HepG2 (cell line): ENCODE measurements around the gene RTN4. TPM values are rescaled to one million over a fixed set of nuclear protein-coding genes. Genes with fewer than 3 reads are reported as not detected.

Source experiments
- AHDC1 ChIP-seq: sonication (generic); formaldehyde crosslinking; IDR thresholded peaks from 2 replicates; pipeline ENCODE4 v1.5.1; 2020; ENCODE audit warnings: mild to moderate bottlenecking, missing genetic modification reagents, borderline replicate concordance
- KDM1A ChIP-seq: IDR thresholded peaks from 2 replicates; pipeline ENCODE4 v1.6.1; 2016; ENCODE audit warnings: missing compliant biosample characterization
- MIER3 ChIP-seq: IDR thresholded peaks from 2 replicates; pipeline ENCODE4 v1.6.1; 2016; ENCODE audit warnings: missing compliant biosample characterization, borderline replicate concordance
- PHF21A ChIP-seq: sonication (generic); formaldehyde crosslinking; IDR thresholded peaks from 2 replicates; pipeline ENCODE4 v1.5.0; 2020; ENCODE audit warnings: mild to moderate bottlenecking, missing genetic modification reagents
- POLR2G ChIP-seq: fragments of 200-400 bp; formaldehyde crosslinking; IDR thresholded peaks from 2 replicates; pipeline ENCODE4 v1.6.1; 2018; ENCODE audit warnings: mild to moderate bottlenecking, low read depth, low read length, moderate library complexity
- SMAD1 ChIP-seq: sonication (generic); formaldehyde crosslinking; IDR thresholded peaks from 2 replicates; pipeline ENCODE4 v1.4.0; 2020; ENCODE audit warnings: missing genetic modification reagents, low read depth, mild to moderate bottlenecking, borderline replicate concordance
- TCF12 ChIP-seq, 2 experiments: fragments of 450-650 bp in 1 of 2; sonication (generic) in 1 of 2; formaldehyde crosslinking in 1 of 2; IDR thresholded peaks; 2 replicates each; pipeline versions ENCODE4 v1.6.1 to v1.8.0; 2017 to 2022; ENCODE audit warnings: antibody characterized with exemption in 1 of 2, mild to moderate bottlenecking in 1 of 2, missing genetic modification reagents in 1 of 2, moderate library complexity in 1 of 2
- ZKSCAN5 ChIP-seq: sonication (generic); formaldehyde crosslinking; IDR thresholded peaks from 2 replicates; pipeline ENCODE4 v1.5.1; 2020; ENCODE audit warnings: mild to moderate bottlenecking, missing genetic modification reagents
- ZNF550 ChIP-seq: sonication (generic); formaldehyde crosslinking; IDR thresholded peaks from 2 replicates; pipeline ENCODE4 v1.4.0; 2020; ENCODE audit warnings: mild to moderate bottlenecking, missing genetic modification reagents, borderline replicate concordance
- ZNF891 ChIP-seq: sonication (generic); formaldehyde crosslinking; IDR thresholded peaks from 2 replicates; pipeline ENCODE4 v1.5.0; 2020; ENCODE audit warnings: mild to moderate bottlenecking, missing genetic modification reagents
- polyA plus RNA-seq, 8 experiments: library from polyadenylated mRNA; depleted of rRNA in 3 of 8; stranded (reverse) in 7 of 8; unstranded in 1 of 8; fragments of >200 nt; fragmentation: Illumina TruSeq in 4 of 8; extraction: Trizol in 4 of 8; gene quantifications; 2 replicates each; pipeline versions ENCODE4 v1.2.1 to v1.2.3, GENCODE V29; 2011 to 2016; ENCODE audit warnings: low read depth in 4 of 8, missing spikeins in 1 of 8, mixed read lengths in 1 of 8; ENCODE audit not compliant: insufficient read depth in 1 of 8
- total RNA-seq, 5 experiments: library from RNA; depleted of rRNA; stranded (reverse); fragments of >200 nt; fragmentation: Illumina TruSeq; extraction: Trizol; gene quantifications; 2 replicates each; pipeline ENCODE4 v1.2.3, GENCODE V29; 2016; ENCODE audit warnings: low read depth in 1 of 5
- TF ChIP-seq, protein P1 (sequence below), 2 experiments: sonication (generic) in 1 of 2; formaldehyde crosslinking in 1 of 2; IDR thresholded peaks; 2 replicates each; pipeline versions ENCODE4 v1.4.0 to v1.6.1; 2018 to 2020; ENCODE audit warnings: missing genetic modification reagents in 2 of 2, borderline replicate concordance in 1 of 2, low read depth in 1 of 2, mild to moderate bottlenecking in 1 of 2, missing biosample characterization in 1 of 2
- TF ChIP-seq, protein P2 (sequence below): sonication (generic); formaldehyde crosslinking; IDR thresholded peaks from 2 replicates; pipeline ENCODE4 v1.5.0; 2020; ENCODE audit warnings: mild to moderate bottlenecking, missing genetic modification reagents
- TF ChIP-seq, protein P3 (sequence below): sonication (generic); formaldehyde crosslinking; IDR thresholded peaks from 2 replicates; pipeline ENCODE4 v1.4.0; 2020; ENCODE audit warnings: mild to moderate bottlenecking, missing genetic modification reagents

Gene RTN4
- total and polyA plus RNA-seq, 2 of the 13 experiments (the other 11 are each of a cell fraction or from before 2014, with no cell fraction given), result 98.4 to 133 TPM

DNA sequence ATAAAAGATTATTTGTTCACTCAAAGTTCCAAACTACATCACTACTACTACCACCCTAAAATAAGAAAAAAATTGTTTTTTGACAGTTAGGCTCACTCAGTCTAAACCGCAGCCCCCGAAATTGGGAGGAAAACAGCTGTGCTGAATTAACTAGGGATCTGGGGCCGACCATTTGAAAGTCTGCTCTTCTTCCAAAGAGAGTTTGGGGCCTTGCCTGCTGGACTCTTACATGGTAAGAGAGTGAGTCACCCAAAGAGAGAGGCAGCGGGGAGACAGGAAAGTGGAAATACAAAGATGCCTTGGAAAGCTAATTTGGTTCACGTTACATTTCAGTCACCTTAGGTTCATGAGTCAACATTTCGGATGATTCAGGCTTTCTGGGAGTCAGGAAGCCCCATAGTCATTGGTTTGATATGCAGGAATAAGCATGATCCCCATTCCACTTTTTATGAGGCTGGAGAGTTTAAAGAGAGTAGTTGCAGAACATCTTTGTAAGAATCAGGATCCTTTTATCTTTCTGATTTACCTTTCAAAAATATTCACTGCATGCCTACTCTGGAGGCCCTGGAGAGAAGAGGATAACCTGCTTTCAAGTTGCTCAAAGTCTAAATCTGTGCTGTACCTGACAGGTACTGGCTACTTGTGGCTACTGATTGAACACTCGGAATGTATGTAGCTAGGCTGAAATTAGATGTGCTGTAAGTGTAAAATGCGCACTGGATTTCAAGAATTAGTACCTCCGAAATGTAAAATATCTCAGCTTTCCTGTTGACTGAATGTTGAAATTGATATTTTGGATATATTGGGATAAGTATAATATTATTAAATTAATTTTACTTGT, 995 bp upstream of the RTN4 start (continued):
- TF ChIP-seq, protein P1, sequence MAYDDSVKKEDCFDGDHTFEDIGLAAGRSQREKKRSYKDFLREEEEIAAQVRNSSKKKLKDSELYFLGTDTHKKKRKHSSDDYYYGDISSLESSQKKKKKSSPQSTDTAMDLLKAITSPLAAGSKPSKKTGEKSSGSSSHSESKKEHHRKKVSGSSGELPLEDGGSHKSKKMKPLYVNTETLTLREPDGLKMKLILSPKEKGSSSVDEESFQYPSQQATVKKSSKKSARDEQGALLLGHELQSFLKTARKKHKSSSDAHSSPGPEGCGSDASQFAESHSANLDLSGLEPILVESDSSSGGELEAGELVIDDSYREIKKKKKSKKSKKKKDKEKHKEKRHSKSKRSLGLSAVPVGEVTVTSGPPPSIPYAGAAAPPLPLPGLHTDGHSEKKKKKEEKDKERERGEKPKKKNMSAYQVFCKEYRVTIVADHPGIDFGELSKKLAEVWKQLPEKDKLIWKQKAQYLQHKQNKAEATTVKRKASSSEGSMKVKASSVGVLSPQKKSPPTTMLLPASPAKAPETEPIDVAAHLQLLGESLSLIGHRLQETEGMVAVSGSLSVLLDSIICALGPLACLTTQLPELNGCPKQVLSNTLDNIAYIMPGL (CRISPR knock-in tag; IDR thresholded peaks at IDR 0.05; ENCODE audit: borderline replicate concordance in 1 of 2, low read depth in 1 of 2), result 0 out of 4 replicates have a peak, but pooled peaks of 1 of the 2 experiments have one; percentile 9
- TF ChIP-seq MIER3 (CRISPR knock-in tag) (0 out of 2 replicates have a peak, but pooled peaks have one; percentile 52), SMAD1 (no peak), KDM1A (no peak), POLR2G (peak; percentile 20; the same call in 1 of the 2 replicates), AHDC1 (CRISPR knock-in tag) (peak; percentile 17; the same call in 1 of the 2 replicates), ZNF891 (no peak), ZKSCAN5 (no peak), PHF21A (CRISPR knock-in tag) (0 out of 2 replicates have a peak, but pooled peaks have one; percentile 11), TCF12 (IDR thresholded peaks at IDR 0.05) (no peak), TCF12 (CRISPR knock-in tag; IDR thresholded peaks at IDR 0.05) (0 out of 2 replicates have a peak, but pooled peaks have one; percentile 47), ZNF550 (CRISPR knock-in tag) (no peak)
- TF ChIP-seq, protein P2, sequence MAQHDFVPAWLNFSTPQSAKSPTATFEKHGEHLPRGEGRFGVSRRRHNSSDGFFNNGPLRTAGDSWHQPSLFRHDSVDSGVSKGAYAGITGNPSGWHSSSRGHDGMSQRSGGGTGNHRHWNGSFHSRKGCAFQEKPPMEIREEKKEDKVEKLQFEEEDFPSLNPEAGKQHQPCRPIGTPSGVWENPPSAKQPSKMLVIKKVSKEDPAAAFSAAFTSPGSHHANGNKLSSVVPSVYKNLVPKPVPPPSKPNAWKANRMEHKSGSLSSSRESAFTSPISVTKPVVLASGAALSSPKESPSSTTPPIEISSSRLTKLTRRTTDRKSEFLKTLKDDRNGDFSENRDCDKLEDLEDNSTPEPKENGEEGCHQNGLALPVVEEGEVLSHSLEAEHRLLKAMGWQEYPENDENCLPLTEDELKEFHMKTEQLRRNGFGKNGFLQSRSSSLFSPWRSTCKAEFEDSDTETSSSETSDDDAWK (CRISPR knock-in tag), result no peak
- TF ChIP-seq, protein P3, sequence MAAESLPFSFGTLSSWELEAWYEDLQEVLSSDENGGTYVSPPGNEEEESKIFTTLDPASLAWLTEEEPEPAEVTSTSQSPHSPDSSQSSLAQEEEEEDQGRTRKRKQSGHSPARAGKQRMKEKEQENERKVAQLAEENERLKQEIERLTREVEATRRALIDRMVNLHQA (CRISPR knock-in tag), result no peak
